NK-92 treated with Interleukin-12 subunit alpha and Interleukin-12 subunit beta, amount 100 ng/mL, for 24 hours (cell line): Measurements from ENCODE around the gene YWHAQ.
"Not testable (repeated sequence)": the region's sequence is repeated elsewhere in the genome, so short reads cannot be mapped to it uniquely, and the experiment has no call there.

Source experiments
- DNase-seq: peaks from one replicate; lab custom pipeline; 2025; lab: John Stamatoyannopoulos, UW

The YWHAQ gene

GRCh38 chr2:9552219-9553178 lies 78.3 kb downstream of the YWHAQ start:
- DNase-seq, result no peak

GRCh38 chr2:9550859-9551391 lies 79.9 kb downstream of the YWHAQ start:
- DNase-seq, result not testable (repeated sequence)

GRCh38 chr2:9549420-9549819 lies 81.4 kb downstream of the YWHAQ start:
- DNase-seq, result no peak

- DNase-seq, result no peak
These were observed 82.3 kb downstream of the YWHAQ start for GRCh38 chr2:9548506-9548905.

- DNase-seq, result no peak
These were observed 83.4 kb downstream of the YWHAQ start for GRCh38 chr2:9547262-9547991.

GRCh38 chr2:9545502-9545901 lies 85.3 kb downstream of the YWHAQ start:
- no peak for DNase-seq

- DNase-seq, result no peak
These were observed 87.2 kb downstream of the YWHAQ start for GRCh38 chr2:9543557-9543956.

- DNase-seq, result no peak
These were observed 91.3 kb downstream of the YWHAQ start for GRCh38 chr2:9539531-9539930.

- no peak for DNase-seq
These were observed 92.7 kb downstream of the YWHAQ start for GRCh38 chr2:9538000-9538507.

GRCh38 chr2:9536504-9536903 lies 94.3 kb downstream of the YWHAQ start:
- DNase-seq, result no peak

- no peak for DNase-seq
These were observed 95.6 kb downstream of the YWHAQ start for GRCh38 chr2:9535177-9535576.
